ENCODE data around the gene PACSIN1. TPM values are rescaled to one million over a fixed set of nuclear protein-coding genes. Genes with fewer than 3 reads are reported as not detected.

Gene PACSIN1
- total and polyA plus RNA-seq, 10 of the 15 experiments (the other 5 are each of a cell fraction or from before 2014, with no cell fraction given), result 0.50 to 9.4 (median 2.8) TPM

DNA sequence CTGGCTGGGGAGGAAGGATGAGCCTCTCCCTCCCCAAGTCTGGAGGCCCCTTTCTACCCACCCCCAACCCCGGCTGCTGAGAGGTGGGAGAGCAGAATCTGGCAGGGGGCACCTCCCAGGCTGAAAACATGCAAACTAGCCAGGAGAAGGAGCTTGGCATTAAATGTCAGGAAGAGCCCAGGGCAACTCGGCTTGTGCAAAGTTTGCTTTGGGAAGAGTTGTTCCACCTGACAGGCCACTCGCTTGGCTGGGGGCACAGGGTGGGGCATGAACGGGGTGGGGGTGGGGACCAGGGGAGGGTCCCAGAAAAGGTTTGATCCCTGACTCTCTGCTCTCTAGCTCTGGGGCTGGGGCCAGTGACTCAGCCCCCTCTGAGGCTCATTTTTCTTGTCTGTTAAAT, 87.3 kb downstream of the PACSIN1 start:
- ChIA-PET CTCF (no interaction called here), RAD21 (ENCODE audit: unreplicated experiment) (no interaction called here), SMC1A (ENCODE audit: uncharacterized antibody, unreplicated experiment) (no interaction called here), POLR2A (no interaction called here)
- no peaks in the 10 kb centered on the region for H3K4me1 ChIP-seq (ENCODE audit: control insufficient read depth, insufficient read depth, low read length)
- no peak overlapping the region for H3K9ac ChIP-seq (ENCODE audit: control insufficient read depth, insufficient read depth, low read length)
- TF ChIP-seq ZNF274 (IDR thresholded peaks at IDR 0.05; ENCODE audit: insufficient read depth, insufficient read length) (no peak), PAX5 (IDR thresholded peaks at IDR 0.05; ENCODE audit: borderline replicate concordance, low read depth, low read length) (no peak), CREB1 (IDR thresholded peaks at IDR 0.05; ENCODE audit: low read depth) (no peak), ZNF217 (IDR thresholded peaks at IDR 0.05) (no peak), WRNIP1 (IDR thresholded peaks at IDR 0.05; ENCODE audit: borderline replicate concordance, low read depth, low read length) (no peak), POLR2A (IDR thresholded peaks at IDR 0.05; ENCODE audit: low read depth, low read length) (no peak), NR2C1 (IDR thresholded peaks at IDR 0.05) (no peak), PAX8 (IDR thresholded peaks at IDR 0.05) (no peak), MTA2 (IDR thresholded peaks at IDR 0.05; ENCODE audit: low read depth) (no peak), YBX1 (IDR thresholded peaks at IDR 0.05) (no peak), KAT2A (conservative IDR thresholded peaks at IDR 0.05; ENCODE audit: control insufficient read depth, low read depth, low read length) (no peak), PML (IDR thresholded peaks at IDR 0.05; ENCODE audit: low read length) (no peak), POLR2AphosphoS5 (IDR thresholded peaks at IDR 0.05; ENCODE audit: low read length) (no peak), ZBED1 (IDR thresholded peaks at IDR 0.05; ENCODE audit: borderline replicate concordance) (no peak), NR2C2 (IDR thresholded peaks at IDR 0.05; ENCODE audit: borderline replicate concordance, control insufficient read depth, insufficient read length, low read depth) (no peak), RUNX3 (IDR thresholded peaks at IDR 0.05; ENCODE audit: low read length) (no peak), MYB (IDR thresholded peaks at IDR 0.05; ENCODE audit: borderline replicate concordance, low read depth, low read length) (no peak), CHD2 (IDR thresholded peaks at IDR 0.05; ENCODE audit: borderline replicate concordance, low read depth, low read length) (no peak)
- TF ChIP-seq, protein P1, sequence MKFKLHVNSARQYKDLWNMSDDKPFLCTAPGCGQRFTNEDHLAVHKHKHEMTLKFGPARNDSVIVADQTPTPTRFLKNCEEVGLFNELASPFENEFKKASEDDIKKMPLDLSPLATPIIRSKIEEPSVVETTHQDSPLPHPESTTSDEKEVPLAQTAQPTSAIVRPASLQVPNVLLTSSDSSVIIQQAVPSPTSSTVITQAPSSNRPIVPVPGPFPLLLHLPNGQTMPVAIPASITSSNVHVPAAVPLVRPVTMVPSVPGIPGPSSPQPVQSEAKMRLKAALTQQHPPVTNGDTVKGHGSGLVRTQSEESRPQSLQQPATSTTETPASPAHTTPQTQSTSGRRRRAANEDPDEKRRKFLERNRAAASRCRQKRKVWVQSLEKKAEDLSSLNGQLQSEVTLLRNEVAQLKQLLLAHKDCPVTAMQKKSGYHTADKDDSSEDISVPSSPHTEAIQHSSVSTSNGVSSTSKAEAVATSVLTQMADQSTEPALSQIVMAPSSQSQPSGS (IDR thresholded peaks at IDR 0.05; ENCODE audit: low read length), result no peak
- TF ChIP-seq, protein P2, sequence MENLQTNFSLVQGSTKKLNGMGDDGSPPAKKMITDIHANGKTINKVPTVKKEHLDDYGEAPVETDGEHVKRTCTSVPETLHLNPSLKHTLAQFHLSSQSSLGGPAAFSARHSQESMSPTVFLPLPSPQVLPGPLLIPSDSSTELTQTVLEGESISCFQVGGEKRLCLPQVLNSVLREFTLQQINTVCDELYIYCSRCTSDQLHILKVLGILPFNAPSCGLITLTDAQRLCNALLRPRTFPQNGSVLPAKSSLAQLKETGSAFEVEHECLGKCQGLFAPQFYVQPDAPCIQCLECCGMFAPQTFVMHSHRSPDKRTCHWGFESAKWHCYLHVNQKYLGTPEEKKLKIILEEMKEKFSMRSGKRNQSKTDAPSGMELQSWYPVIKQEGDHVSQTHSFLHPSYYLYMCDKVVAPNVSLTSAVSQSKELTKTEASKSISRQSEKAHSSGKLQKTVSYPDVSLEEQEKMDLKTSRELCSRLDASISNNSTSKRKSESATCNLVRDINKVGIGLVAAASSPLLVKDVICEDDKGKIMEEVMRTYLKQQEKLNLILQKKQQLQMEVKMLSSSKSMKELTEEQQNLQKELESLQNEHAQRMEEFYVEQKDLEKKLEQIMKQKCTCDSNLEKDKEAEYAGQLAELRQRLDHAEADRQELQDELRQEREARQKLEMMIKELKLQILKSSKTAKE (IDR thresholded peaks at IDR 0.05; ENCODE audit: low read depth, poor library complexity, severe bottlenecking), result no peak
- no peak overlapping the region for H3K27ac ChIP-seq (ENCODE audit: control insufficient read depth, insufficient read depth)
- intact Hi-C loops (cut with micrococcal nuclease; ENCODE audit: unreplicated experiment) (no loop called here), in situ Hi-C loops (cut with MboI) (no loop called here)
- no peak for FAIRE-seq
- no peaks in the 10 kb centered on the region for H3K79me2 ChIP-seq (ENCODE audit: control insufficient read depth, insufficient read depth, low read length)
- 49% methylated on average over 3 of the region's 4 CpGs for WGBS (ENCODE audit: insufficient coverage, insufficient replicate concordance, low lambda C conversion rate, missing lambda C conversion rate)
- H3K36me3 ChIP-seq (ENCODE audit: control insufficient read depth in 2 of 2, insufficient read depth in 2 of 2, low read length in 1 of 2), result no peaks in the 10 kb centered on the region
- no peak for DNase-seq (ENCODE audit: low read depth, low spot score)
- peaks cover 0 to 1% of the 10 kb centered on the region in 2 experiments; a peak in 1 of 4 replicates for H3K27me3 ChIP-seq (replicated peaks in 1 of 2; ENCODE audit: control insufficient read depth in 2 of 2, insufficient read depth in 2 of 2, low read length in 1 of 2)
- no peaks in the 10 kb centered on the region for H4K20me1 ChIP-seq (ENCODE audit: control insufficient read depth, insufficient read depth)
- H3K4me2 ChIP-seq (ENCODE audit: control insufficient read depth, insufficient read depth), result no peak overlapping the region
- H3K4me3 ChIP-seq, result no peak overlapping the region
- no TSS peak for BruUV-seq (replicated peaks)
- H2AFZ ChIP-seq (ENCODE audit: control insufficient read depth, low read depth, low read length), result no peak overlapping the region
- no peaks in the 10 kb centered on the region for H3K9me3 ChIP-seq (replicated peaks; ENCODE audit: control insufficient read depth, insufficient read depth, low read length)
- ATAC-seq, result no peak

Data from GM12878 (cell line).